Esophagus muscularis mucosa (tissue), 4 donors: ENCODE measurements around the gene PAM16.

Experiments
- CTCF ChIP-seq, 3 experiments: fragments of 200-600 bp in 2 of 3; fragments of 450-650 bp in 1 of 3; sonication (generic) in 2 of 3; IDR thresholded peaks; one replicate each; pipeline ENCODE4 v1.5.1; 2017 to 2019; ENCODE audit warnings: antibody characterized with exemption in 3 of 3, mild to moderate bottlenecking in 2 of 3, moderate library complexity in 1 of 3
- EP300 ChIP-seq: sonication (generic); formaldehyde crosslinking; IDR thresholded peaks from one replicate; pipeline ENCODE4 v1.6.1; 2017; ENCODE audit warnings: antibody characterized with exemption
- POLR2A ChIP-seq: fragments of 450-650 bp; IDR thresholded peaks from one replicate; pipeline ENCODE4 v1.6.1; 2017; ENCODE audit warnings: antibody characterized with exemption, moderate library complexity, mild to moderate bottlenecking, low read depth
- POLR2AphosphoS5 ChIP-seq, 2 donors: sonication (generic); formaldehyde crosslinking; IDR thresholded peaks; one replicate each; pipeline ENCODE4 v1.6.1; 2017; ENCODE audit warnings: antibody characterized with exemption in 2 of 2

- TF ChIP-seq CTCF (IDR thresholded peaks at IDR 0.05): no peak
- TF ChIP-seq POLR2A: no peak
- no peak for TF ChIP-seq EP300
- no peak for TF ChIP-seq POLR2AphosphoS5 (IDR thresholded peaks at IDR 0.05)
Measured at GRCh38 chr16:4395055-4395726, 44.1 kb upstream of the PAM16 start.
